Measurements from ENCODE around the gene CAPN5.

Gene CAPN5

DNA sequence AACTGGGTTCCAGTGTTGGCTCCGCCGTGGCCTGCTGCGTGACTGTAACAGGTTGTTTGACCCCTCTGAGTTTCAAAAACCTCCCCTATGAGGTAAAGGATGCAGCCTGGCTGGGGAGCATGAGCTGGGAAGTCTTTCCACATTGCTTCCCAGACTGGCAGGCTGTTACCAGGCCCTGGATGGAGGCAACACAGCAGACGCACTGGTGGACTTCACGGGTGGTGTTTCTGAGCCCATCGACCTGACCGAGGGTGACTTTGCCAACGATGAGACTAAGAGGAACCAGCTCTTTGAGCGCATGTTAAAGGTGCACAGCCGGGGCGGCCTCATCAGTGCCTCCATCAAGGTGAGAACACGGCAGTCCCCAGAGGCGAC lies 47.3 kb downstream of the CAPN5 start:
- in situ Hi-C loops (cut with MboI; ENCODE audit: low sequenced_read_pairs): no loop called here

DNA sequence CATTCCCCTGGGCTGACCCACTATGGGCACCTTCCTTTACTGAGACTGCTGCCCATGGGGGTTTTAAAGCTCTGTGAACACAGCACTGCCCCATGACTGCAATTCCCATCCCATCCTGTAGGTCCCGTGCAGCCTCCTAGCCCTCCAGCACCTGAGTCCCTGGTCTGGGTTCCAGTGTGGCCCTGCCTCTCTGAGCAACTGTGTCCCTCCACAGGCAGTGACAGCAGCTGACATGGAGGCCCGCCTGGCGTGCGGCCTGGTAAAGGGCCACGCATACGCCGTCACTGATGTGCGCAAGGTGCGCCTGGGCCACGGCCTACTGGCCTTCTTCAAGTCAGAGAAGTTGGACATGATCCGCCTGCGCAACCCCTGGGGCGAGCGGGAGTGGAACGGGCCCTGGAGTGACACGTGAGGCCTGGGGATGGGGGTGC lies 48.4 kb downstream of the CAPN5 start:
- in situ Hi-C loops (cut with MboI; ENCODE audit: low sequenced_read_pairs): no loop called here

DNA sequence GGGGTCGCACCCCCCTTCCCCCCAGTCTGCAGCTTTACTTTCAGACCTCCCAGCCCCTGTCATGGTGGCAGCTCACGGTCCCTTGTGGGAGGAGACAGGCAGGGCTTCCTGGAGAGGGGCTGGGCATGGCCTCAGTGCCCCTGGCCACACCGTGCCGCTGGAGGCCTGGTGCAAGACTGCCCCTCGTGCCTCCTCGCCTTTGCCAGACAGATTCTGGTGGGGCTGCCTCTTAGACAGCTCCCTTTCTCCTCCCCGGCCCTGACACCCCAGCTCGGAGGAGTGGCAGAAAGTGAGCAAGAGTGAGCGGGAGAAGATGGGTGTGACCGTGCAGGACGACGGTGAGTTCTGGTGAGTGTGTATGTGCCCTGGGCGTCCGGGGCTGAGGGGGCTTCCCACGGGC lies 49.2 kb downstream of the CAPN5 start:
- in situ Hi-C loops (cut with MboI; ENCODE audit: low sequenced_read_pairs): no loop called here

DNA sequence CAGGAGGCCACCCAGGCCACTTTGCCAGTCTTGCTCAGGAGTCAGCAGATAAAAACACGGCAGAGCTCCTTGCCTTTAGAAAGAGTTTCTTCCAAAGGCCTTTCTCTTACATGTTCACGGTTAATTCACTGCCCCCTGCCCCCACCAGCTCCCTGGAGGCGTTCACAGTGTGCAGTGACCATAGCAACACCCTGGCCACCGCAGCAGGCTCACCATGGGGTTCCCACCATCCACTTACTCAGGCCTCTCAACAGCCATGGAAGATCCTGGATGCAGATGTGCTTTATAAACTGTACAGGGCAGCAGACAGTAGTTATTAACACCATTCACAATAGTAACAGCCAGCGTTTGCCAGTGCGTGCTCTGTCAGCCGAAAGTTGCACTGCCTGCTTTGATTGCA lies 50.7 kb downstream of the CAPN5 start:
- in situ Hi-C loops (cut with MboI; ENCODE audit: low sequenced_read_pairs): no loop called here

DNA sequence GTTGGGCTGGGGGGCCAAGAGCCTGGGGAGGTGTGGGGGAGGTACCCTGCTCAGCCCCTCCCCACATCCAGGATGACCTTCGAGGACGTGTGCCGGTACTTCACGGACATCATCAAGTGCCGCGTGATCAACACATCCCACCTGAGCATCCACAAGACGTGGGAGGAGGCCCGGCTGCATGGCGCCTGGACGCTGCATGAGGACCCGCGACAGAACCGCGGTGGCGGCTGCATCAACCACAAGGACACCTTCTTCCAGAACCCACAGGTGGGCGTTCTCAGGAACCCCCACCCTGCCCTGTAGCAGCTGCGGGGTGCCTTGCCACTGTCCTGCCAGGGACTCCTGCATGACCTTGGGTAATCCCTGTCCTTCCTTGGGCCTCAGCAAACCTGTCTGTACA lies 51.3 kb downstream of the CAPN5 start:
- in situ Hi-C loops (cut with MboI; ENCODE audit: low sequenced_read_pairs): no loop called here

DNA sequence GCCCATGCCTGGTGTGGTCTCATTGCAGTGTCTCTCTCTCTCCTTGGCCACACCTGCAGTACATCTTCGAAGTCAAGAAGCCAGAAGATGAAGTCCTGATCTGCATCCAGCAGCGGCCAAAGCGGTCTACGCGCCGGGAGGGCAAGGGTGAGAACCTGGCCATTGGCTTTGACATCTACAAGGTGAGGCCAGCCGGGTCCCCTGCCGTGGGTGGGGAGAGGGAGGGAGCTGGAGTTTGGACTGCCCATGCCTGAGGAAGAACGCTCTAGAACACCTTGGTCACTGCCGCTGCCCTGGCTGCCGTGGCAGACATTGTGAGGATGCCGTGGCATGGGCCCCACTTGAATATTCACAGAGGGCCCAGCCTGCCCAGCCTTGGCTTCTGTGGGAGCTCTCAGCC lies 52.2 kb downstream of the CAPN5 start:
- in situ Hi-C loops (cut with MboI; ENCODE audit: low sequenced_read_pairs): no loop called here

DNA sequence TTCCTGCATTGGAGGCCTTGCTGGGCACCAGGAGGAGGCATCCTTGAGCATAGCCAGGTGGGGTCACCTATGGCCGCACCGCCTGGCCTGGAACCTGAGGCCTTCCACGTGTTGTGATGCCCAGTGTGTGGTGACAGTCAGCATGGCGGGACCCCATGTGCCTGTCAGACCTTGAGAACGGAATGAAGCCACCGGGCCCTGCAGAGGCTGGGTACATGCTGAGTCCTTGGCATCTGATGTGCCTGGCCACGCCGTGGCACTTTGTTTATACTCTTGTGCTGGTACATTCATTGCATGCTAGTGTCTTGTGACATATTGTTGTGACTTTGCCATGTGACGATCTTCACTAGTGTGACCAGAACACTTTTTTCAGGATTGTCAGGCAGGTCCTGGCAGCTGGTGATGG lies 52.8 kb downstream of the CAPN5 start:
- in situ Hi-C loops (cut with MboI; ENCODE audit: low sequenced_read_pairs): no loop called here

DNA sequence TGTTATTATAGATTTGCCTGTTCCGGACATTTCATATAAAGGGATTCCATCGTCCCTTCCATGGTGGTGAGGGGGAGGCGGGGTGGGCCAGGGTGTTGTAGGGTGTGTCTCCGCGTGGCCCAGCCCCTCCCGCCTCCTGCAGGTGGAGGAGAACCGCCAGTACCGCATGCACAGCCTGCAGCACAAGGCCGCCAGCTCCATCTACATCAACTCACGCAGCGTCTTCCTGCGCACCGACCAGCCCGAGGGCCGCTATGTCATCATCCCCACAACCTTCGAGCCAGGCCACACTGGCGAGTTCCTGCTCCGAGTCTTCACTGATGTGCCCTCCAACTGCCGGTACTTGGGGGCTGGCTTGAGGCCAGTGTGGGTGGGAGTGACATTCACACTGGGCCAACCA lies 53.8 kb downstream of the CAPN5 start:
- in situ Hi-C loops (cut with MboI; ENCODE audit: low sequenced_read_pairs): no loop called here

DNA sequence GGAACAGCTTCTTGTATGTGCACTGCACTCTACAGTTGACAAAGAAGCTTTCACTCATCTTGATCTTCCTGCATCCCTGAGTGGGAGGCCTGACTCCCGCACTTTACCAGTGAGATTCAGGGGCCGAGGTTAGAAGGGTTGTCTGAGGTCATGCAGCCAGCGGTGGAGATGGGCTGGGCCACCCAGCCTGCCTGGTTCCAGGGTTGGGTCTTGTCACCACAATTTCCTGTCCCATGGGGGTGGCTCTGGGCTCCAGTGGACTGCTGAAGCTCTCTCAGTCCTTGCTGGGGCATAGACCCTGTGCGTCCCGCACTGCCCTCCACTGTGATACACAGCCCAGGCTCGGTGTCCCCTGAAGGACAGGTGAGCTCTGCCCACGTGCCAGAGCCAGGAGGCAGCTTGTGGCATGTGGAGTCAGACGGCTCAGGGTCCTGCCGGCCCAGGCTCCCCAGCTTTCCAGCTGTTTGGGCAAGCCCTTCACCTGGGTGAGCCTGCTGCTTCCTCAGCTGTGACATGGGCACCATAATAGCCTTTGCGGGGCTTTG lies 54.4 kb downstream of the CAPN5 start:
- in situ Hi-C loops (cut with MboI; ENCODE audit: low sequenced_read_pairs): no loop called here

DNA sequence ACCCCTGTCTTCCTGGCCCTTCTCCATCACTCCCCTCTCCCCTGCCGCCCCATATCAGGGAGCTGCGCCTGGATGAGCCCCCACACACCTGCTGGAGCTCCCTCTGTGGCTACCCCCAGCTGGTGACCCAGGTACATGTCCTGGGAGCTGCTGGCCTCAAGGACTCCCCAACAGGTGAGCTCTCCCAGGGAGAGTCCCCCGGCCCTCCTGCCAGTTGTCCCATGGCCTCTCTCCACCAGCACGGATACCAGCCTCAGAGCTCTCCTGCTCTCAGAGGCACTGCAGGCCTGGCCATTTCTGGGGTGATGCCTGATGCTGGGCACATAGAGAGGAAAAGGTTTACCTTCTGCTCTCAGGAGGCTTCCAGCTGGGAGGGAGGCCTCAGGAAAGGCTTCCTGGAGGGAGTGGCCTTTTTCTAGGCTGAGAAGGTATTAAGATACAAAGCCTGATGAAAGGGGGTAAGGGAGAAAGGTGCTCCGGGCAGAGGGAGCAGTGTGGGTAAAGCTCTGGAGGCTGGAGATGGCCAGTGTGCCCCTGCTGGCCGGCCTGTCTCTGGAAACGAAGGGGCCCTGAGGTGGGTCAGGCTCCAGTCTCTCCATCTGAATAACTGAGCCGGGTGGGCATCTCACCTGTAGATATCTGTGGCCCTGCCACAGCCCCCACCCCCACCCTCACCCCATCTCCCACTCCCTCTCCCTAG lies 55.3 kb downstream of the CAPN5 start:
- in situ Hi-C loops (cut with MboI; ENCODE audit: low sequenced_read_pairs): no loop called here

DNA sequence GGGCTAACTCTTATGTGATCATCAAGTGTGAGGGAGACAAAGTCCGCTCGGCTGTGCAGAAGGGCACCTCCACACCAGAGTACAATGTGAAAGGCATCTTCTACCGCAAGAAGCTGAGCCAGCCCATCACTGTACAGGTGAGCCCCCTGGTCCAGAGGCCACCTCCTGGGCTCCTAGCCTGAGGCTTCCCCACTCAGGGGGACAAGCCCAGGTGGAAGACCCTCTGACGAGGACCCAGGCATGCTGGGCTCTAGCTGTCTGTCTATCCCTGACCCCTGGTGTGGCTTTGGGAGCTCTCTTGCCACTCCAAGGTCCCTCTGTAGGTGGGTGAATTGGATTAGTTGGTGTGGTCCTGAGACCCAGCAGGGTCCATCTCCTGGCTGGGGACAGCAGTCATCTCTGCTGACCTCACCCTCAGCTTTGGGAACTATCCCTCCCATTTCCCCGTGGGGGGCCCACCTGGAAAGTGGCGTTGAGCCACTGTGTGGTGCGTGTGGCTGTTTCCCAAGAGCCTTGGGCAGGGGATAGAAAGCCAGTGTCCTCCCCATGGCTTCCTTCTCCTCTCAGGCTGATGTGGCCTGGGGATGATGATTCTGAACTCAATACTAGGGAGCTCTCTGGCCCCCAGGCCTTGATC lies 55.9 kb downstream of the CAPN5 start:
- in situ Hi-C loops (cut with MboI; ENCODE audit: low sequenced_read_pairs): no loop called here

DNA sequence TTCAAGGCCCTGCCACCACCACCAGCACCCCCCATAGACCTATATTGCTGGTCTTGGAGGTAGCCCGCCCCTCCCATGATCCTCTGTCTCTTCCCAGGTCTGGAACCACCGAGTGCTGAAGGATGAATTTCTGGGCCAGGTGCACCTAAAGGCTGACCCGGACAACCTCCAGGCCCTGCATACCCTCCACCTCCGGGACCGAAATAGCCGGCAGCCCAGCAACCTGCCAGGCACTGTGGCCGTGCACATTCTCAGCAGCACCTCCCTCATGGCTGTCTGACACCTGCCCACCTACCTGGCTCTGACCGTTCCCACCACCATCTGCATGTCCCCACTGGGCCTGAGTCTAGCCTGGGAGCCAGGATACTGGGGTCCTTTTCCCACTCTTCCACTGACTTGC lies 56.8 kb downstream of the CAPN5 start:
- in situ Hi-C loops (cut with MboI; ENCODE audit: low sequenced_read_pairs): no loop called here

DNA sequence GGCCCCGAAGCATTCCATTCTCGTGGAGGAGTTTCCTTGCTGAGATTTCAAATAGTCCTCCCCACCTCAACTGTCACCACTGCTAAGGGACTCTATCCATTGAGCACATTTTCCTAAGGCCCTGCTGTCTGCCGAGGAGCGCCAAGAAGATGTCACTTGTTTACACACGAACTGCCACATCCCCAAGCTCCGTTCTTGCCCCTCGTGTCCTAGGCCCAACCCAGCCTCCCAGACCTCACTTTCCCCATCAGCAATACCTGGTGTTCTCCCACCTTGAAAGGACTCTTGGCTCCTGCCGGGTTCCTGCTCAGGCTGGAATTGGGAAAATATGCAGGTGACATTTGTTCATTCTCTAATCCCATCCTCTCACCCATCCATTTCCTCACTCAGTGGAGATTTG lies 57.3 kb downstream of the CAPN5 start:
- in situ Hi-C loops (cut with MboI; ENCODE audit: low sequenced_read_pairs): no loop called here

DNA sequence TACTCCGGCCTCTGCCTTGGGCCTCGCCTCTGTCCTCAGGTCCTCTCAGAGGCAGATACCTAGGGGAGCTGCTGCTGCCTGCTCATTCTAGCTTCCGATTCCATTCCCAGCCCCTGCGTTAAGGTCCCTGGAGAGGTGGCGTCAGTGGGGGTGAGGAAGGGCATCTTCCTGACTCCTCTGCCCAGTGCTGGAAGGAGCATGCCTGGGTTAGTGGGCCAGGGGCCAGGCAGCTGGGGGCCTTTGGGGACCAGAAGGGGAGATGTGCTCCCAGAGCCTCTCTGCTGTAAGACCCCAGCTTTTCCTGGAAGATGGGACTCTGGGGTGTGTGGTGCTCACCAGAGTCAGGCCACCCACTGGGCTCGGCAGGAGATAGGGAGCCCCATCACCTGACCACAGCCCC lies 57.7 kb downstream of the CAPN5 start:
- in situ Hi-C loops (cut with MboI; ENCODE audit: low sequenced_read_pairs): no loop called here

DNA sequence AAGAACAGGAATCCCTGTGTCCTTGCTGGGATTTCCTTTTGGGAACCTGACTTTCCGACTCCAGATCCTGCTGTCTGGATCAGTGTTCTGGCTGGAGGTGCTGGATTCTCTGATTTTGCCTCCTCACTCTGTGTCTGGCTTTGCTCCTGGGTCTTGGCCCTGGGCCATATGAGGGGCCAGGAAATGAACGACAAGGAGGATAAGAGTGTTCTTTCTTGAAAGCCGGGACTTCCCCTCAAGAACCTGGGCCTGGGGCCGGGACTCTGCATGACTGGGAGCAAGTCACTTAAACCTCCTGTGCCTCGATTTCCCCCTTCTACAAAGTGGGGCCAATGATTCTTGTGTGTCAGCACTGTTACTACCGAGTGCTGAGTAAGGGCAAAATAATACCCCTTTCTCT lies 58.4 kb downstream of the CAPN5 start:
- in situ Hi-C loops (cut with MboI; ENCODE audit: low sequenced_read_pairs): no loop called here

DNA sequence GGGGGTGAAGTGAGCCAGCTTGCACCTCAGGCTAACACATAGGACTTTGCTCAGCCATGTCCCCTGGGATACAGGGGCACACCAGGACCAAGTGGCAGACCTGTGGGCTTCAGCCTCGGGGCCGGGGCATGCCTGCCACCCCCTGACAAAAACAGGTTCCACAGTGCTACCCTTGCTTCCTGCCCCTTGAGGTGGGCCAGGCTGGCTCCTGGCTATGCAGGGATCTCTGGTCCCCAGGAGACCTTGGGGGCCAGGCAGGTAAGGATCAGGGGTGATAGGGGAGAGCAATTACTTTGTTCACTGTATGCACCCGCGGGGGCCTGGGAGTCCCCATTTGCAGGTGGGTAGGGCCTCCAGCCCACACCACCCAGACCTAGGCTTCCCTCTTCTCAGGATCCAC lies 58.9 kb downstream of the CAPN5 start:
- in situ Hi-C loops (cut with MboI; ENCODE audit: low sequenced_read_pairs): no loop called here

DNA sequence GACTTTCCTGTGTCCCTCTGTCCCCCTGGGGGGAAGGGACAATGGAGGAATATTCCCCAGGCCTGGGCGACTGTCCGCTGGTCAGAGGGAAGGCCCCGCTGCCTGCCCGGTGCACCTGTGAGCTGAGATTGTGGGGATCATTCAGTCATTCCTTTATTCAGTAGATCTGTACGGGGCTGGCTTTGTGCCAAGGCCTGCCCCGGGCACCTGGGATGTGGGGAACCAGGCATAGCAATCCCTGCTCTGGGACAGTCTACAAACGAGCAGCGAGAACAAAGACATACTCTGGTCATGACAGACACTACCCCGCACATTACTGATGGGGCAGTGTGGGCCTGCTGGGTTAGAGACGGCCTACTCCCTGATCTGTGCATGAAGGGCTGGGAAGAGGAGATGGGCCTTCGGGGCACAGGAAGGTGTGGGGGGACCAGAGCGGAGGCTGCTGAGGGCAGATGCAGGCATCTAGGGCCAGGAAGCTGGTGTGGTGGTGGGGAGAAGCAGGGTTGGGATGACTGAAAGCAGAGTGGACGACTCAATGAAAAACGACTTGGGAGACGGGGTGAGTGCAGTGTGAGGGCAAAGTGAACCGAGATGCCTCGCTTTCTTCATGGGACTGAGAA lies 59.5 kb downstream of the CAPN5 start:
- in situ Hi-C loops (cut with MboI; ENCODE audit: low sequenced_read_pairs): no loop called here

DNA sequence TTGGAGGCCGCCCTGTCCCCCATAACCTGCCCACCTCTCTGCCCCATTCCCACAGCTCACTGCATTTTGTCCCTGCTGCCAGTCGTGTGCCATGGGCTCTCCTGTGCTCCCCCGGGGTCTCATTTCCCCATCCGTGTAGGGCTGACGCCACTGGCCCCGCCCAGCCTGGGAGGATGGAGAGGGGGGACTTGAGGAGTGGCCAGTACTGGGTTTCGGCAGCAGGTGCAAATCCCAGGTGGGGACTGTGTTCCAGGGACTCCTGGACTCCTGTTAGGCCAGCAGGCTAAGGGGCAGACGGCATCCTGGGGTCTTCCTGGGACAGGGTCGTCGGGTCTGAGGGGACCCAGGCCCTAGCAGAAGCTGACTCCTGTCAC lies 60.1 kb downstream of the CAPN5 start:
- in situ Hi-C loops (cut with MboI; ENCODE audit: low sequenced_read_pairs): no loop called here

DNA sequence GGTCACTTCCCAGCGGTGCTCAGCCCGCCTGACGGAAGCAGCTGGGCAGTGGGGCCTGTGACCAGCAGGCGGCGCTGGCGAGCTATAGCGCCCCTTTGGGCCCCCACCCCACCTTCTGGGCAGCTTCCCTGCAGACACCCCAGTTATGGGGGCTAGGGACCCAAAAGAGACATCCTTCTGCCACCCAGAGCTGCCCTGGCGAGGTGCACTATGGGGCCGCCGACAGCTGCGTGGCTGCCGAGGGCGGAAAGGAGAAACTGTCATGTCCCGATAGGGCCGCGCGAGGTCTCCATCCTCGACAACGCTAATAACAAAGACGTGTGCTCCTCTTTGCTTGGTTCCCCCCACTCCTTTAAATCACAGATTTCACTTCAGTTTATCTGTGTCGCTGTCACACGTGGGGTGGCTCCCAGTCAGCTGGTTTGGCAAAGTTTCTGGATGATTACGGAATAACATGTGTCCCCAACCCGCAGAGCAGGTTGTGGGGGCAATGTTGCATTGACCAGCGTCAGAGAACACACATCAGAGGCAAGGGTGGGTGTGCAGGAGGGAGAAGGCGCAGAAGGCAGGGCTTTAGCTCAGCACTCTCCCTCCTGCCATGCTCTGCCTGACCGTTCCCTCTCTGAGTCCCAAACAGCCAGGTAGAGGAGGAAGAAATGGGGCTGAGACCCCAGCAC lies 60.6 kb downstream of the CAPN5 start:
- in situ Hi-C loops (cut with MboI; ENCODE audit: low sequenced_read_pairs): no loop called here

DNA sequence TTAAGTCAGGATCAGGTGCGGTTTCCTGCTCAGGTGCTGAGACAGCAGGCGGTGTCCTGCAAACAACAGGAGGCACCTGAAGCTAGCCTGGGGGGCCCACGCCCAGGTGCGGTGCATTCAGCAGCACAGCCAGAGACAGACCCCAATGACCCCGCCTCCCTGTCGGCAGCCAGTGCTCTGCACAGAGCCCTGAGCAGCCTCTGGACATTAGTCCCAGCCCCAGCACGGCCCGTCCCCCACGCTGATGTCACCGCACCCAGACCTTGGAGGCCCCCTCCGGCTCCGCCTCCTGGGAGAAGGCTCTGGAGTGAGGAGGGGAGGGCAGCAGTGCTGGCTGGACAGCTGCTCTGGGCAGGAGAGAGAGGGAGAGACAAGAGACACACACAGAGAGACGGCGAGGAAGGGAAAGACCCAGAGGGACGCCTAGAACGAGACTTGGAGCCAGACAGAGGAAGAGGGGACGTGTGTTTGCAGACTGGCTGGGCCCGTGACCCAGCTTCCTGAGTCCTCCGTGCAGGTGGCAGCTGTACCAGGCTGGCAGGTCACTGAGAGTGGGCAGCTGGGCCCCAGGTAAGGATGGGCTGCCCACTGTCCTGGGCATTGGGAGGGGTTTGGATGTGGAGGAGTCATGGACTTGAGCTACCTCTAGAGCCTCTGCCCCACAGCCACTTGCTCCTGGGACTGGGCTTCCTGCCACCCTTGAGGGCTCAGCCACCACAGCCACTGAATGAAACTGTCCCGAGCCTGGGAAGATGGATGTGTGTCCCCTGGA lies 61.3 kb downstream of the CAPN5 start, which contains the start of gene MYO7A:
TSS of gene MYO7A (plus strand) at position 327 of the 772 bp plus-strand sequence. CDS start 2,389 bp downstream, outside the sequence.
- in situ Hi-C loops (cut with MboI; ENCODE audit: low sequenced_read_pairs): no loop called here
